Cardiac septum (tissue), 1 donor: Measurements from ENCODE around the gene STAG1. TPM values are rescaled to one million over a fixed set of nuclear protein-coding genes. Genes with fewer than 3 reads are reported as not detected.
"Not testable (repeated sequence)": the region's sequence is repeated elsewhere in the genome, so short reads cannot be mapped to it uniquely, and the experiment has no call there.

ENCODE experiments used
- DNase-seq: peaks from one replicate; pipeline ENCODE4 v3.0.0-alpha.2; 2020; ENCODE audit warnings: low spot score
- intact Hi-C: fragments of 100-400 bp; cut with DNase I; formaldehyde crosslinking; loops from one replicate; pipeline ENCODE4 v1.14.0; 2022
- total RNA-seq: library from RNA; stranded (reverse); fragmentation: NEBNext Ultra II Directional; extraction: Animal tissue kit (Norgen Biotek cat#: 25700); gene quantifications from one replicate; pipeline ENCODE4 v1.2.1, GENCODE V29; 2021
- donor health status: DM: no; HTN: no; CAD: no.

STAG1 gene
- total RNA-seq, 1 donor from 2014 or later: 24.0 TPM

GRCh38 chr3:136378011-136378410, 374.2 kb downstream of the STAG1 start:
- no peak for DNase-seq
- intact Hi-C loops: no loop called here

GRCh38 chr3:136377508-136377907, 374.7 kb downstream of the STAG1 start:
- DNase-seq: no peak
- intact Hi-C loops: no loop called here

GRCh38 chr3:136375800-136376199, 376.4 kb downstream of the STAG1 start:
- DNase-seq, intact Hi-C loops: not testable (repeated sequence)

- intact Hi-C loops: no loop called here
- DNase-seq: no peak
Observed at GRCh38 chr3:136366289-136366688, 385.9 kb downstream of the STAG1 start.

GRCh38 chr3:136353461-136353860, 398.7 kb downstream of the STAG1 start:
- no peak for DNase-seq

GRCh38 chr3:136351905-136352304, 400.3 kb downstream of the STAG1 start:
- intact Hi-C loops: no loop called here
- DNase-seq: no peak

More at GRCh38 chr3:136353461-136353860, 398.7 kb downstream of the STAG1 start:
- intact Hi-C loops: no loop called here

GRCh38 chr3:136351351-136351750, 400.8 kb downstream of the STAG1 start:
- intact Hi-C loops: no loop called here
- DNase-seq: no peak

- DNase-seq: no peak
- intact Hi-C loops: no loop called here
Observed at GRCh38 chr3:136350557-136350956, 401.6 kb downstream of the STAG1 start.

- intact Hi-C loops: no loop called here
- DNase-seq: no peak
Observed at GRCh38 chr3:136350132-136350531, 402.0 kb downstream of the STAG1 start.

- no peak for DNase-seq
- intact Hi-C loops: no loop called here
Observed at GRCh38 chr3:136346486-136346885, 405.7 kb downstream of the STAG1 start.

- intact Hi-C loops: no loop called here
- peak; percentile 86 for DNase-seq
Observed at GRCh38 chr3:136343873-136344555, 408.2 kb downstream of the STAG1 start.

GRCh38 chr3:136343446-136343845, 408.7 kb downstream of the STAG1 start:
- intact Hi-C loops: no loop called here
- no peak for DNase-seq

- DNase-seq: no peak
- intact Hi-C loops: no loop called here
Observed at GRCh38 chr3:136336329-136337100, 415.7 kb downstream of the STAG1 start.

GRCh38 chr3:136334726-136335125, 417.5 kb downstream of the STAG1 start:
- DNase-seq, intact Hi-C loops: not testable (repeated sequence)

- intact Hi-C loops: no loop called here
- no peak for DNase-seq
Observed at GRCh38 chr3:136334209-136334608, 418.0 kb downstream of the STAG1 start.

GRCh38 chr3:136332776-136333175, 419.4 kb downstream of the STAG1 start:
- no peak for DNase-seq
- intact Hi-C loops: no loop called here

- intact Hi-C loops: no loop called here
- no peak for DNase-seq
Observed at GRCh38 chr3:136332302-136332701, 419.9 kb downstream of the STAG1 start.

- no peak for DNase-seq
- intact Hi-C loops: no loop called here
Observed at GRCh38 chr3:136330900-136331299, 421.3 kb downstream of the STAG1 start.

GRCh38 chr3:136329593-136329992, 422.6 kb downstream of the STAG1 start:
- DNase-seq: no peak

GRCh38 chr3:136327671-136328070, 424.5 kb downstream of the STAG1 start:
- intact Hi-C loops: no loop called here

More at GRCh38 chr3:136329593-136329992, 422.6 kb downstream of the STAG1 start:
- intact Hi-C loops: no loop called here

GRCh38 chr3:136326316-136326715, 425.9 kb downstream of the STAG1 start:
- no peak for DNase-seq
- intact Hi-C loops: no loop called here

More at GRCh38 chr3:136327671-136328070, 424.5 kb downstream of the STAG1 start:
- no peak for DNase-seq
